HG02852 (cell line): ENCODE measurements around the gene FAM221B.
A peak's percentile ranks its signal among the peaks of the same experiment; 100 is the strongest.

Source experiments
- ATAC-seq: cut with Tn5 transposase; IDR thresholded peaks from one replicate; pipeline ENCODE4 v1.9.1; 2021; ENCODE audit warnings: mild to moderate bottlenecking, moderate library complexity; ENCODE audit not compliant: unreplicated experiment

FAM221B gene

GRCh38 chr9:35847792-35848572 lies 19.4 kb upstream of the FAM221B start:
- peak; percentile 89 for ATAC-seq

- no peak for ATAC-seq
Measured at GRCh38 chr9:35845824-35846771, 17.6 kb upstream of the FAM221B start.

- no peak for ATAC-seq
Measured at GRCh38 chr9:35844628-35845270, 16.2 kb upstream of the FAM221B start.

GRCh38 chr9:35842795-35843194 lies 14.3 kb upstream of the FAM221B start:
- peak; percentile 67 for ATAC-seq

- ATAC-seq: no peak
Measured at GRCh38 chr9:35842020-35842745, 13.7 kb upstream of the FAM221B start.

- ATAC-seq: no peak
Measured at GRCh38 chr9:35841645-35841900, 13.0 kb upstream of the FAM221B start.

GRCh38 chr9:35840881-35841644 lies 12.5 kb upstream of the FAM221B start:
- ATAC-seq: no peak

GRCh38 chr9:35839926-35840325 lies 11.4 kb upstream of the FAM221B start:
- ATAC-seq: no peak

- ATAC-seq: no peak
Measured at GRCh38 chr9:35836595-35836994, 8.1 kb upstream of the FAM221B start.

GRCh38 chr9:35835766-35836165 lies 7.2 kb upstream of the FAM221B start:
- ATAC-seq: no peak

- ATAC-seq: no peak
Measured at GRCh38 chr9:35835216-35835632, 6.7 kb upstream of the FAM221B start.

- no peak for ATAC-seq
Measured at GRCh38 chr9:35834260-35835215, 6.0 kb upstream of the FAM221B start.

GRCh38 chr9:35832814-35833213 lies 4.3 kb upstream of the FAM221B start:
- ATAC-seq: no peak

GRCh38 chr9:35831040-35831439 lies 2.5 kb upstream of the FAM221B start:
- no peak for ATAC-seq

GRCh38 chr9:35829764-35830096 lies 1.2 kb upstream of the FAM221B start:
- no peak for ATAC-seq

- peak; percentile 83 for ATAC-seq
Measured at GRCh38 chr9:35829084-35829763, 692 bp upstream of the FAM221B start, which contains the start of gene TMEM8B. TSS of gene TMEM8B (plus strand) at chr9:35829228. CDS start at chr9:35829448, 220 bp downstream.

GRCh38 chr9:35827486-35827885 lies 1.0 kb downstream of the FAM221B start:
- ATAC-seq: no peak

- no peak for ATAC-seq
Measured at GRCh38 chr9:35826071-35826701, 2.3 kb downstream of the FAM221B start.
